Measurements from ENCODE around the gene PLPP2.

PLPP2 gene

GRCh38 chr19:315811-316210, 24.6 kb upstream of the PLPP2 start:
- Histone ChIP-seq H3K9me3 (ENCODE audit: insufficient read depth, low read length) (peaks cover 5% of the 10 kb centered on the region; the same call in 1 of the 2 replicates), H3K4me1 (ENCODE audit: insufficient read depth, insufficient read length) (peaks cover 1% of the 10 kb centered on the region), H3K9ac (ENCODE audit: insufficient read length, low read depth) (no peak overlapping the region), H3K36me3 (ENCODE audit: insufficient read depth, insufficient read length, low read length) (peaks cover 67% of the 10 kb centered on the region), H3K27me3 (ENCODE audit: insufficient read depth, insufficient read length) (no peaks in the 10 kb centered on the region), H3K4me3 (ENCODE audit: insufficient read length, low read depth) (no peak overlapping the region)
- no peak for DNase-seq (ENCODE audit: low read depth, low spot score)
- TF ChIP-seq SUZ12 (IDR thresholded peaks at IDR 0.05; ENCODE audit: extremely low read depth, insufficient read depth, insufficient read length) (no peak), ZNF274 (IDR thresholded peaks at IDR 0.05; ENCODE audit: low read depth, low read length) (no peak), YY1 (IDR thresholded peaks at IDR 0.05; ENCODE audit: insufficient read depth, insufficient read length) (no peak)

DNA sequence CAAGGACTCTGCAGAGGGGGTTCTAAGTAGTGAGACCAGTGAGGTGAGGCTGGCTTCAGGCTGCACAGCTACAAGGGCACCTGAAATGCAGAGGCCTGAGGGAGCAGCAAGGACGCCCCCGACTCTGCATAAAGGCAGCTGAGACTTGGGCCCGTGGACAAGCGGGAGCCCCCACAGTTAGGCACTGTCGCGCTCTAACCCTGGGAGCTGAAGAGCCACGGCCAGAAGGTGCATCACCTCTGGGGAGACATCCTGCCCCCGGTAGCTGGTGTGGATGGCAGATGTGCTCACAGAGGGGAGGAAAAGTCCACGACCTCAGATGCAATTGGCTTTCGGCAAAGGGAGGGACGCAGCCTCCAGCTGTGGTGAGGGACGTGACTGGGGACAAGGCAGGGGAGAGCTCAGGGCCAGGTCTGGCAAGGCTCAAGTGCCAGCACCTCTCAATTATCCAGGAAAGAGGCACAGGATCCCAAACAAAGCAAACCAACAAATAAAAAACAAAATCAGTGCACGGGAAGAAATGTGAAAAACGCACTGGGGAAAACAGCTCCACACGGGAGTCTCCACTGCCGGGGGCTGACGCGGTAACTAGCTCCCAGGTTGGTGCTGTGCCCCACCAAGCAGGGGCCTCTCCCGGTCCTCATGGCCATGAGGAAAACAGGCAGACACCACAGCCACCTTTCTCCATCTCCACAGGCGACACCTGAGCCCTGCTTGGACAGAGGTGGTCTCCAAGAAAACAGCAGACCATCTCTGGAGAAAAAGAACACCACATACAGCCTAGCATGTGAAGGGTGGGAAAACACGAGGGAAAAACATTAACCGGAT, 23.0 kb upstream of the PLPP2 start:
- Histone ChIP-seq H3K27me3 (ENCODE audit: insufficient read depth, insufficient read length) (no peaks in the 10 kb centered on the region), H3K36me3 (ENCODE audit: insufficient read depth, insufficient read length, low read length) (peaks cover 71% of the 10 kb centered on the region), H3K9me3 (ENCODE audit: insufficient read depth, low read length) (peaks cover 5% of the 10 kb centered on the region; the same call in 1 of the 2 replicates), H3K4me1 (ENCODE audit: insufficient read depth, insufficient read length) (peaks cover 5% of the 10 kb centered on the region), H3K4me3 (ENCODE audit: insufficient read length, low read depth) (no peak overlapping the region), H3K9ac (ENCODE audit: insufficient read length, low read depth) (no peak overlapping the region)
- TF ChIP-seq ZNF274 (IDR thresholded peaks at IDR 0.05; ENCODE audit: low read depth, low read length) (no peak), YY1 (IDR thresholded peaks at IDR 0.05; ENCODE audit: insufficient read depth, insufficient read length) (no peak), SUZ12 (IDR thresholded peaks at IDR 0.05; ENCODE audit: extremely low read depth, insufficient read depth, insufficient read length) (no peak)
- DNase-seq (ENCODE audit: low read depth, low spot score), result no peak

DNA sequence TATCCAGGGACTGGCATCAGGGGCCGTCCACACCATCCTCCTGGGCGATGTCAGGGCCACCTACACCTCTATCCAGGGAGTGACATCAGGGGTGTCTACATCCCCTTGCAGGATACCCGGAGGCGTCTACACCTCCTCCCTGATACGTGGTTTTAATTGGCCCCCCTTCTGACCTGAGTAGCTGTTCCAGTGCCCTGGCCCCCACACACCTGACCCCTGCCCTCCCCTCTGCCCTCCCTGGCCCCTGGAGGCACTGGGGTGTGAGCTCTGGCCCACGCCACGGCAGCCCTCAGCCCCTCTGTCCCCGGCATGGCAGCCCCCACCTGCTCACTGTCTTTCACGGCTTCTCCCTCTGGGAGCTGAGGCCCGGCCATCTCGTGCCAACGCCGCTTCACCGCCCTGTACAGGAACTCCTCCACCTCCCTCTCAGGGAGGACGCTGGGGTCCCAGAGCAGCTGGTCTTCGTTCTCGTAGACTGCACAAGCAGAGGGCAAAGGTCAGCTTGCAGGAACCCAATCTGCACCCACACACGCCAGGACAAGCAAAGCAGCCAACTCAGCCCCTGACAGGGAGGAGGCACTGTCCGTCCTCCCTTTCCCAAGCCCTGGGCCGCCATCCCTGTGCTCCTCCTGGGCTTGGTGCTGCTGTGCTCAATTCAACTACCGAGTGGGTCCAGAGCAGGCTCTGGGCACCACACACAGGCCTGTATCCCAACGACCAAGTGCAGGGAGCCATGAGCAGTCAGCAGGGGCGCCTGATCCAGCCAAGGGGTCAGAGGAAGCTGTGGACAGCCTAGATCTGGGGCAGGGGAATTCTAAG, 22.2 kb upstream of the PLPP2 start:
- TF ChIP-seq SUZ12 (IDR thresholded peaks at IDR 0.05; ENCODE audit: extremely low read depth, insufficient read depth, insufficient read length), result no peak
- no peak for TF ChIP-seq YY1 (IDR thresholded peaks at IDR 0.05; ENCODE audit: insufficient read depth, insufficient read length)
- TF ChIP-seq ZNF274 (IDR thresholded peaks at IDR 0.05; ENCODE audit: low read depth, low read length), result no peak
- H3K4me1 ChIP-seq (ENCODE audit: insufficient read depth, insufficient read length), result peaks cover 5% of the 10 kb centered on the region
- peaks cover 79% of the 10 kb centered on the region for H3K36me3 ChIP-seq (ENCODE audit: insufficient read depth, insufficient read length, low read length)
- DNase-seq (ENCODE audit: low read depth, low spot score), result no peak
- H3K27me3 ChIP-seq (ENCODE audit: insufficient read depth, insufficient read length), result no peaks in the 10 kb centered on the region
- H3K9ac ChIP-seq (ENCODE audit: insufficient read length, low read depth), result no peak overlapping the region
- H3K4me3 ChIP-seq (ENCODE audit: insufficient read length, low read depth), result no peak overlapping the region
- H3K9me3 ChIP-seq (ENCODE audit: insufficient read depth, low read length), result peaks cover 5% of the 10 kb centered on the region; the same call in 1 of the 2 replicates

- H3K4me1 ChIP-seq (ENCODE audit: insufficient read depth, insufficient read length), result peaks cover 7% of the 10 kb centered on the region
- peaks cover 87% of the 10 kb centered on the region for H3K36me3 ChIP-seq (ENCODE audit: insufficient read depth, insufficient read length, low read length)
- H3K9ac ChIP-seq (ENCODE audit: insufficient read length, low read depth), result no peak overlapping the region
- H3K27me3 ChIP-seq (ENCODE audit: insufficient read depth, insufficient read length), result no peaks in the 10 kb centered on the region
- no peak for TF ChIP-seq YY1 (IDR thresholded peaks at IDR 0.05; ENCODE audit: insufficient read depth, insufficient read length)
- TF ChIP-seq ZNF274 (IDR thresholded peaks at IDR 0.05; ENCODE audit: low read depth, low read length), result no peak
- no peak for TF ChIP-seq SUZ12 (IDR thresholded peaks at IDR 0.05; ENCODE audit: extremely low read depth, insufficient read depth, insufficient read length)
- peaks cover 5% of the 10 kb centered on the region; the same call in 1 of the 2 replicates for H3K9me3 ChIP-seq (ENCODE audit: insufficient read depth, low read length)
- no peak overlapping the region for H3K4me3 ChIP-seq (ENCODE audit: insufficient read length, low read depth)
- DNase-seq (ENCODE audit: low read depth, low spot score), result no peak
Observed at GRCh38 chr19:311813-312261, 20.6 kb upstream of the PLPP2 start.

GRCh38 chr19:310781-311496, 19.7 kb upstream of the PLPP2 start:
- H3K27me3 ChIP-seq (ENCODE audit: insufficient read depth, insufficient read length), result no peaks in the 10 kb centered on the region
- H3K4me1 ChIP-seq (ENCODE audit: insufficient read depth, insufficient read length), result peaks cover 7% of the 10 kb centered on the region
- TF ChIP-seq YY1 (IDR thresholded peaks at IDR 0.05; ENCODE audit: insufficient read depth, insufficient read length) (no peak), SUZ12 (IDR thresholded peaks at IDR 0.05; ENCODE audit: extremely low read depth, insufficient read depth, insufficient read length) (no peak), ZNF274 (IDR thresholded peaks at IDR 0.05; ENCODE audit: low read depth, low read length) (no peak)
- H3K9ac ChIP-seq (ENCODE audit: insufficient read length, low read depth), result no peak overlapping the region
- peaks cover 5% of the 10 kb centered on the region; the same call in 1 of the 2 replicates for H3K9me3 ChIP-seq (ENCODE audit: insufficient read depth, low read length)
- H3K4me3 ChIP-seq (ENCODE audit: insufficient read length, low read depth), result no peak overlapping the region
- H3K36me3 ChIP-seq (ENCODE audit: insufficient read depth, insufficient read length, low read length), result peaks cover 91% of the 10 kb centered on the region
- no peak for DNase-seq (ENCODE audit: low read depth, low spot score)

DNA sequence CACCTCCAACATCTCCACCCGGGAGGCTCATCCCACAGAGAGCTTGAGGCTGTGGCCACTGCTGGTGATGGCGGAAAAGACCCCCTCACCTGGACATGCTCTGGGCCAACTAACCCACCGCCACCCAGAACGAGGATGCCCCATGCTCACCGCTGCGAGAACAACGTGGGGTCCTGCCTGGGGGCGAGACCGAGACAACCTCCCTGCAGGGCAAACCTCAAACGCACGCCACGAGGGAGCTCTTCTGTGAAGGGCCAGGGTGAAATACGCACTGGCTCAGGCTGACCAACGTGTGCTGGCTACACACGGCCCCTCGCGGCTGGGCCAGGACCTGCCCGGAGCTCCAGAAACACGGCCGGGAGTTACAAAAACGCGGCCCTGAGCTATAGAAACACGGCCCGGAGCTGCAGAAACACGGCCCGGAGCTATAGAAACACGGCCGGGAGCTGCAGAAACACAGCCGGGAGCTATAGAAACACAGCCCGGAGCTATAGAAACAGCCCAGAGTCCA, 19.0 kb upstream of the PLPP2 start:
- DNase-seq (ENCODE audit: low read depth, low spot score), result no peak
- Histone ChIP-seq H3K4me3 (ENCODE audit: insufficient read length, low read depth) (no peak overlapping the region), H3K27me3 (ENCODE audit: insufficient read depth, insufficient read length) (no peaks in the 10 kb centered on the region), H3K36me3 (ENCODE audit: insufficient read depth, insufficient read length, low read length) (peaks cover 91% of the 10 kb centered on the region), H3K9me3 (ENCODE audit: insufficient read depth, low read length) (peaks cover 5% of the 10 kb centered on the region; the same call in 1 of the 2 replicates), H3K4me1 (ENCODE audit: insufficient read depth, insufficient read length) (peaks cover 9% of the 10 kb centered on the region), H3K9ac (ENCODE audit: insufficient read length, low read depth) (peak overlapping the region; percentile 56)
- TF ChIP-seq SUZ12 (IDR thresholded peaks at IDR 0.05; ENCODE audit: extremely low read depth, insufficient read depth, insufficient read length) (no peak), YY1 (IDR thresholded peaks at IDR 0.05; ENCODE audit: insufficient read depth, insufficient read length) (no peak), ZNF274 (IDR thresholded peaks at IDR 0.05; ENCODE audit: low read depth, low read length) (no peak)

All from NT2/D1 (cell line).